GM19372 (cell line): ENCODE measurements around the gene EPHA10.
A peak's percentile ranks its signal among the peaks of the same experiment; 100 is the strongest.
"Not testable (repeated sequence)": the region's sequence is repeated elsewhere in the genome, so short reads cannot be mapped to it uniquely, and the experiment has no call there.

Source experiments
- ATAC-seq: cut with Tn5 transposase; IDR thresholded peaks from one replicate; pipeline ENCODE4 v1.9.1; 2021; ENCODE audit warnings: mild to moderate bottlenecking, low read depth, moderate library complexity; ENCODE audit not compliant: unreplicated experiment

Gene EPHA10

GRCh38 chr1:37718901-37719571 is 45.9 kb downstream of the EPHA10 start:
- ATAC-seq: no peak

- no peak for ATAC-seq
These were observed 46.6 kb downstream of the EPHA10 start for GRCh38 chr1:37718181-37718900.

GRCh38 chr1:37717631-37718030 is 47.3 kb downstream of the EPHA10 start:
- no peak for ATAC-seq

GRCh38 chr1:37716321-37716720 is 48.6 kb downstream of the EPHA10 start:
- ATAC-seq: no peak

GRCh38 chr1:37714689-37715088 is 50.2 kb downstream of the EPHA10 start:
- no peak for ATAC-seq

GRCh38 chr1:37714226-37714625 is 50.7 kb downstream of the EPHA10 start:
- no peak for ATAC-seq

- ATAC-seq: no peak
These were observed 56.4 kb downstream of the EPHA10 start for GRCh38 chr1:37708471-37708870.

GRCh38 chr1:37705399-37705798 is 59.5 kb downstream of the EPHA10 start:
- ATAC-seq: no peak

- ATAC-seq: no peak
These were observed 60.0 kb downstream of the EPHA10 start for GRCh38 chr1:37704966-37705365.

GRCh38 chr1:37703061-37703460 is 61.9 kb downstream of the EPHA10 start:
- ATAC-seq: no peak

- no peak for ATAC-seq
These were observed 63.9 kb downstream of the EPHA10 start for GRCh38 chr1:37701051-37701450.

- no peak for ATAC-seq
These were observed 65.8 kb downstream of the EPHA10 start for GRCh38 chr1:37699147-37699546.

- ATAC-seq: no peak
These were observed 67.2 kb downstream of the EPHA10 start for GRCh38 chr1:37697737-37698136.

- no peak for ATAC-seq
These were observed 67.8 kb downstream of the EPHA10 start for GRCh38 chr1:37697090-37697489.

GRCh38 chr1:37692834-37693175 is 72.1 kb downstream of the EPHA10 start:
- no peak for ATAC-seq

GRCh38 chr1:37692078-37692833 is 72.7 kb downstream of the EPHA10 start, which contains the start of gene CDCA8:
CDCA8 (plus strand) TSS chr1:37692516; CDS start chr1:37692691, 175 bp downstream.
- ATAC-seq: peak; percentile 82

- no peak for ATAC-seq
These were observed 73.3 kb downstream of the EPHA10 start for GRCh38 chr1:37691497-37692077.

GRCh38 chr1:37688926-37689325 is 76.0 kb downstream of the EPHA10 start:
- no peak for ATAC-seq

GRCh38 chr1:37687764-37688163 is 77.2 kb downstream of the EPHA10 start:
- ATAC-seq: not testable (repeated sequence)

- no peak for ATAC-seq
These were observed 79.2 kb downstream of the EPHA10 start for GRCh38 chr1:37685722-37686121.

GRCh38 chr1:37684182-37684581 is 80.7 kb downstream of the EPHA10 start:
- not testable (repeated sequence) for ATAC-seq
